Measurements from ENCODE around the gene TXNDC17. TPM values are rescaled to one million over a fixed set of nuclear protein-coding genes. Genes with fewer than 3 reads are reported as not detected.
A peak's percentile ranks its signal among the peaks of the same experiment; 100 is the strongest.

Gene TXNDC17
- total RNA-seq, 2 experiments from 2014 or later, result 69.6 to 71.6 TPM

GRCh38 chr17:6611231-6611630, 29.6 kb upstream of the TXNDC17 start:
- Mint-ChIP-seq H3K4me1 (no peaks in the 10 kb centered on the region), H3K9me3 (ENCODE audit: low read depth) (no peaks in the 10 kb centered on the region), H3K27ac (no peak overlapping the region), H3K36me3 (peaks cover 13% of the 10 kb centered on the region), H3K27me3 (no peaks in the 10 kb centered on the region), H3K4me3 (no peak overlapping the region)
- CTCF ChIA-PET, result interaction anchor here (0.9 to 1.1 kb wide), 2 partner anchors 13 to 132 kb away, joined by 3 read pairs; no protein-coding TSS in a partner anchor
- DNase-seq, result no peak
- no peak for ATAC-seq

DNA sequence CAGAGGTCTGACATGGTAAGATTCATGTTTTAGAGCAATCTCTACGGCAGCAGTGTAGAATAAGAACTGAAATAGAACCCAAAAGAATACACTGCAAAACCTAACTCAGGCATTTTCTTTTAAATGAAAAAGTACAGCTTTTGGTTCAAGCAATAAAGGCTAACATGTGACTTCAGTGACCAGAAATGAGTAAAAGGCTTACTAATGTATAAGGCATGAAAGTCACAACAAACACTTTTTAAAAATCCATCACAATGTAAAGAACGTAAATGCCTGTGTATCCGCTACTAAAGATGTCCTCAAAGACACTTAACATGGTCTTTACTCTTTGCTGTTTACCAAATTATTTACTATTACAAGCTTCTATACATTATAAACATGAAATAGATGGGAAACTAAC, 16.9 kb upstream of the TXNDC17 start:
- no peak for DNase-seq
- no peak overlapping the region for H3K4me3 Mint-ChIP-seq
- CTCF ChIA-PET, result no interaction called here

GRCh38 chr17:6626616-6627015, 14.2 kb upstream of the TXNDC17 start:
- ATAC-seq (no peak), DNase-seq (no peak)
- H3K27ac Mint-ChIP-seq, result no peak overlapping the region
- H3K4me1 Mint-ChIP-seq, result peaks cover 14% of the 10 kb centered on the region
- no peaks in the 10 kb centered on the region for H3K9me3 Mint-ChIP-seq (ENCODE audit: low read depth)
- H3K36me3 Mint-ChIP-seq, result peaks cover 25% of the 10 kb centered on the region
- no peaks in the 10 kb centered on the region for H3K27me3 Mint-ChIP-seq
- H3K4me3 Mint-ChIP-seq, result no peak overlapping the region
- CTCF ChIA-PET, result no interaction called here

More for the DNA sequence above, 16.9 kb upstream of the TXNDC17 start:
- Mint-ChIP-seq H3K4me1 (peaks cover 10% of the 10 kb centered on the region), H3K9me3 (ENCODE audit: low read depth) (no peaks in the 10 kb centered on the region), H3K27ac (no peak overlapping the region), H3K36me3 (peaks cover 20% of the 10 kb centered on the region), H3K27me3 (no peaks in the 10 kb centered on the region)
- ATAC-seq, result no peak

DNA sequence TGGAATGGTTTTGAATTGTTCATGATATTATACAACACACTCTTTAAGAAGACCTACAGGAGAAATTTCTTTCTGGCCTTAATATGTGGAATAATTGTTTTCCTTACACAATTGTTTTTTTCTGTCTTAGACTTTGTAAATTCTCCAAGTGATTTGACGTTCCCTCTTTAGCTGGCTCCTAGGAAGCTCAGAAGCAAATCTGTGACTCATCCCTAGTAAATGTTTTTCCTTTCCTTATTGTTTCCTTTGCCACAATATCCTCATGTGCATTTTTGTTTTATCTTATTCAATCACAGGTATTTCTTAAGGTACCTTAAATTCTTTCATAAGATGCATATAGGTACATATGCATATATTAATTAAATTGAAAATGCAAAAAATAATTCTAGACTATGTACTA, 13.8 kb upstream of the TXNDC17 start:
- no peaks in the 10 kb centered on the region for H3K9me3 Mint-ChIP-seq (ENCODE audit: low read depth)
- no peaks in the 10 kb centered on the region for H3K27me3 Mint-ChIP-seq
- ATAC-seq, result no peak
- peaks cover 25% of the 10 kb centered on the region for H3K36me3 Mint-ChIP-seq
- CTCF ChIA-PET, result no interaction called here
- no peak for DNase-seq
- H3K4me3 Mint-ChIP-seq, result no peak overlapping the region
- H3K27ac Mint-ChIP-seq, result no peak overlapping the region
- peaks cover 14% of the 10 kb centered on the region for H3K4me1 Mint-ChIP-seq

- CTCF ChIA-PET, result no interaction called here
- H3K4me1 Mint-ChIP-seq, result peaks cover 14% of the 10 kb centered on the region
- no peaks in the 10 kb centered on the region for H3K27me3 Mint-ChIP-seq
- H3K36me3 Mint-ChIP-seq, result peaks cover 47% of the 10 kb centered on the region
- DNase-seq, result no peak
- ATAC-seq, result no peak
- H3K27ac Mint-ChIP-seq, result no peak overlapping the region
- no peak overlapping the region for H3K4me3 Mint-ChIP-seq
- H3K9me3 Mint-ChIP-seq (ENCODE audit: low read depth), result no peaks in the 10 kb centered on the region
Measured at GRCh38 chr17:6630390-6630789, 10.5 kb upstream of the TXNDC17 start.

DNA sequence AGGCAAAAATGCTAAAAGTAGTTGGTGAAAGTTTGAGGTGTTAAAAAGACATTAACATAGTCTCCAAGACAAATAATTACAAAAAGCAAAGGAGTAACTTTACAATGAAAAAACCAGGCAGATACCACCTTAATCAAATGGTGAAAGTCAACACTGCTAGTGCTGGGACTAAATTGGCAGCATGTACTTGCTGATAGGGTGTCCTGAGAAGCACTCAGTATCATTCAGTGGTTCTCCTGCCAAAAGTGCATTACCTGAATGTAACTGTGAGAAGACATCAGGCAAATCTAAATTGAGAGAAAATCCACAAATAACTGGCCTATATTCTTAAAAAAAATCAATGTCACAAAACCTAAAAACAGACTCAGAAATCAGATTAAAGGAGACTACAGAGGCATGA, 8.3 kb upstream of the TXNDC17 start:
- CTCF ChIA-PET, result no interaction called here
- peaks cover 44% of the 10 kb centered on the region for H3K36me3 Mint-ChIP-seq
- no peak for DNase-seq
- H3K4me3 Mint-ChIP-seq, result no peak overlapping the region
- peaks cover 13% of the 10 kb centered on the region for H3K4me1 Mint-ChIP-seq
- no peaks in the 10 kb centered on the region for H3K27me3 Mint-ChIP-seq
- no peak overlapping the region for H3K27ac Mint-ChIP-seq
- no peak for ATAC-seq
- no peaks in the 10 kb centered on the region for H3K9me3 Mint-ChIP-seq (ENCODE audit: low read depth)

DNA sequence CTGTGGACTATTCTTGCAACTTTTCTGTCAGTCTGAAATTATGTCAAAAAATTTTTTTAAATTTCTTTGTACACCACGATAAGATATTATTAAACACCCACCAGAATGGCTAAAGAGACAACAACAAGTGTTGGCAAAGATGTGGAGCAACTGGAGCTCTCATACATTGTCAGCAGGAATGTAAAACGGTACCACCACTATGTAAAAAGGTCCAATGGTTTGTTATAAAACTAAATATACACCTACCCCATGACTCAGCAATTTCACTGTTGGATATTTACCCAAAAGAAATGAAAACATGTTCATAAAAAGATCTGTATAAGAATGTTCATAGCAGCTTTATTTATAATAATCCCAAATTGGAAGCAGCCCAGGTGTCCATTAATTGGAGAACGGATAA, 7.6 kb upstream of the TXNDC17 start:
- CTCF ChIA-PET, result no interaction called here
- Mint-ChIP-seq H3K9me3 (ENCODE audit: low read depth) (no peaks in the 10 kb centered on the region), H3K36me3 (peaks cover 38% of the 10 kb centered on the region), H3K4me1 (peaks cover 10% of the 10 kb centered on the region), H3K27me3 (no peaks in the 10 kb centered on the region), H3K4me3 (no peak overlapping the region), H3K27ac (no peak overlapping the region)
- DNase-seq, result no peak
- no peak for ATAC-seq

DNA sequence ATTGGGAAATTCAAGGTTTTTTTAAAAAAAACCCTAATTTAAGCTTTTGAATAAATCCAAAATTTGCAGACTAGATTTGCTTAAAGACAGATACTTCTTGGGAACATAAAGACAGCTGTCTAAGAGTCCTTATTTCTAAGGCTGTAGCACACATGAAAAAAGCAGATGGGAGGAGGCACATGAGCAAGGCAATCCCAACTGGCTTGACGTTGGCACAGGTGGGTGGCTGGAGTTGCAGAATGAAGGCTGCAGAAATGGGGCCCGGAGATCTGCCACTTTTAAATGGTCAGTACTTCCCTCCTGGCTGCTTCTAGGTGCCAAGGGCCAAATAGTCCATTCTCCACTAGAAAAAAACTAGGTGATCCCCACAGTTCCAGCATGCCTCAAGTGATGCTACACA, 4.8 kb upstream of the TXNDC17 start:
- Mint-ChIP-seq H3K4me1 (peaks cover 18% of the 10 kb centered on the region), H3K27me3 (no peaks in the 10 kb centered on the region), H3K4me3 (no peak overlapping the region), H3K27ac (no peak overlapping the region), H3K9me3 (ENCODE audit: low read depth) (no peaks in the 10 kb centered on the region), H3K36me3 (peaks cover 27% of the 10 kb centered on the region)
- ATAC-seq (no peak), DNase-seq (no peak)
- CTCF ChIA-PET, result no interaction called here

- H3K4me1 Mint-ChIP-seq, result peaks cover 23% of the 10 kb centered on the region
- no peak overlapping the region for H3K4me3 Mint-ChIP-seq
- no peaks in the 10 kb centered on the region for H3K9me3 Mint-ChIP-seq (ENCODE audit: low read depth)
- no peak for ATAC-seq
- no peaks in the 10 kb centered on the region for H3K27me3 Mint-ChIP-seq
- peaks cover 25% of the 10 kb centered on the region for H3K36me3 Mint-ChIP-seq
- no peak for DNase-seq
- CTCF ChIA-PET, result interaction anchor here (1.8 kb wide), 1 partner anchor 14 kb away, joined by 7 read pairs; the partner anchor contains the start of genes C17orf100 and MED31
- H3K27ac Mint-ChIP-seq, result no peak overlapping the region
Measured at GRCh38 chr17:6636616-6637457, 4.0 kb upstream of the TXNDC17 start.

GRCh38 chr17:6637458-6637840, 3.4 kb upstream of the TXNDC17 start:
- no peaks in the 10 kb centered on the region for H3K9me3 Mint-ChIP-seq (ENCODE audit: low read depth)
- no peaks in the 10 kb centered on the region for H3K27me3 Mint-ChIP-seq
- H3K4me1 Mint-ChIP-seq, result peaks cover 29% of the 10 kb centered on the region
- CTCF ChIA-PET, result interaction anchor here (1.8 to 2.3 kb wide), 2 partner anchors 14 to 165 kb away, joined by 7 to 9 read pairs; partner anchors contain the start of genes C17orf100 and MED31
- no peak overlapping the region for H3K27ac Mint-ChIP-seq
- H3K36me3 Mint-ChIP-seq, result peaks cover 25% of the 10 kb centered on the region
- no peak for DNase-seq
- H3K4me3 Mint-ChIP-seq, result no peak overlapping the region
- ATAC-seq, result no peak

GRCh38 chr17:6638046-6638908, 2.6 kb upstream of the TXNDC17 start:
- DNase-seq (no peak), ATAC-seq (no peak)
- Mint-ChIP-seq H3K4me1 (peaks cover 37% of the 10 kb centered on the region), H3K36me3 (peaks cover 22% of the 10 kb centered on the region), H3K4me3 (no peak overlapping the region), H3K27ac (no peak overlapping the region), H3K27me3 (no peaks in the 10 kb centered on the region), H3K9me3 (ENCODE audit: low read depth) (no peaks in the 10 kb centered on the region)
- CTCF ChIA-PET, result interaction anchor here (0.5 to 2.3 kb wide), 3 partner anchors 13 to 166 kb away, joined by 3 to 9 read pairs (median 7); partner anchors contain the start of genes C17orf100 and MED31

- peaks cover 45% of the 10 kb centered on the region for H3K4me1 Mint-ChIP-seq
- peak overlapping the region; percentile 87 for H3K4me3 Mint-ChIP-seq
- ATAC-seq (no peak), DNase-seq (no peak)
- H3K27ac Mint-ChIP-seq, result peak overlapping the region; percentile 2
- H3K36me3 Mint-ChIP-seq, result peaks cover 23% of the 10 kb centered on the region
- no peaks in the 10 kb centered on the region for H3K27me3 Mint-ChIP-seq
- H3K9me3 Mint-ChIP-seq (ENCODE audit: low read depth), result no peaks in the 10 kb centered on the region
- CTCF ChIA-PET, result interaction anchor here (1.0 to 3.7 kb wide), 5 partner anchors 11 to 365 kb away, joined by 3 to 20 read pairs (median 7); partner anchors contain the start of genes C17orf100 and MED31
Measured at GRCh38 chr17:6639014-6639585, 1.8 kb upstream of the TXNDC17 start.

Measured in activated CD8-positive, alpha-beta memory T cell treated with anti-CD3 and anti-CD28 coated beads, Interleukin-2, amount 10 ng/mL, durations not matched to agents 7 days and 5 days (primary cell).